PC-3 (cell line): ENCODE data around the gene PPP1R13B. TPM values are rescaled to one million over a fixed set of nuclear protein-coding genes. Genes with fewer than 3 reads are reported as not detected.

ENCODE experiments used
- ATAC-seq: fragments of 200-7000 bp; cut with Tn5 transposase; 2 replicates; pipeline ENCODE4 v1.9.1; 2020; ENCODE audit warnings: mild to moderate bottlenecking, moderate library complexity
- BruUV-seq: library from RNA; stranded (reverse); fragments of 400-500 nt; replicated peaks from 2 replicates; lab custom pipeline; 2021; lab: Mats Ljungman, UMichigan
- CTCF ChIA-PET: fragments of 300-600 bp; sonication (Branson Sonifier 250); formaldehyde crosslinking; loops from one replicate; lab custom pipeline; 2022; ENCODE audit warnings: antibody characterized with exemption; lab: Charles Lee
- POLR2A ChIA-PET: fragments of 300-600 bp; sonication (Branson Sonifier 250); formaldehyde crosslinking; loops from one replicate; lab custom pipeline; 2022; ENCODE audit warnings: antibody characterized with exemption; ENCODE audit not compliant: unreplicated experiment; lab: Charles Lee
- DNase-seq: peaks from one replicate; pipeline ENCODE4 v3.0.0-alpha.2; 2015
- H2AFZ ChIP-seq: fragments of 300-600 bp; sonication (generic); 2 replicates; pipeline ENCODE4 v1.6.0; 2016; ENCODE audit warnings: antibody characterized with exemption, low read length
- H3F3A ChIP-seq: fragments of 300-600 bp; sonication (generic); one replicate; pipeline ENCODE4 v1.6.0; 2017; ENCODE audit warnings: antibody characterized with exemption, low read length, control low read depth, mild to moderate bottlenecking; ENCODE audit not compliant: unreplicated experiment
- H3K27ac ChIP-seq: fragments of 300-600 bp; sonication (generic); 2 replicates; pipeline ENCODE4 v1.5.1; 2016; ENCODE audit warnings: mild to moderate bottlenecking, low read length
- H3K27me3 ChIP-seq: fragments of 300-600 bp; sonication (generic); 2 replicates; pipeline ENCODE4 v1.6.1; 2016; ENCODE audit warnings: low read length, mixed read lengths
- H3K36me3 ChIP-seq: fragments of 300-600 bp; sonication (generic); 2 replicates; pipeline ENCODE4 v1.6.1; 2016; ENCODE audit warnings: low read depth, mixed run types, low read length, mixed read lengths
- H3K4me1 ChIP-seq: fragments of 300-600 bp; sonication (generic); 2 replicates; pipeline ENCODE4 v1.5.1; 2016; ENCODE audit warnings: low read length; ENCODE audit not compliant: insufficient read depth
- H3K4me2 ChIP-seq: fragments of 300-600 bp; sonication (generic); 2 replicates; pipeline ENCODE4 v1.6.0; 2016; ENCODE audit warnings: low read length
- H3K4me3 ChIP-seq: fragments of 300-600 bp; sonication (generic); 2 replicates; pipeline ENCODE4 v1.5.1; 2016; ENCODE audit warnings: mild to moderate bottlenecking, low read length, mixed read lengths
- H3K79me2 ChIP-seq: fragments of 300-600 bp; sonication (generic); 2 replicates; pipeline ENCODE4 v1.6.1; 2017; ENCODE audit warnings: low read length, mixed read lengths
- H3K9ac ChIP-seq: fragments of 300-600 bp; sonication (generic); 2 replicates; pipeline ENCODE4 v1.6.0; 2016; ENCODE audit warnings: mild to moderate bottlenecking, low read length
- H3K9me2 ChIP-seq: fragments of 300-600 bp; sonication (generic); replicated peaks from 2 replicates; pipeline ENCODE4 v1.6.1; 2016; ENCODE audit warnings: mixed run types, low read length, mixed read lengths
- H3K9me3 ChIP-seq: fragments of 300-600 bp; sonication (generic); 2 replicates; pipeline ENCODE4 v1.6.1; 2016; ENCODE audit warnings: low read length, mixed read lengths
- H4K20me1 ChIP-seq: fragments of 300-600 bp; sonication (generic); 2 replicates; pipeline ENCODE4 v1.6.1; 2016; ENCODE audit warnings: low read length, mixed read lengths
- CTCF ChIP-seq: fragments of 300-600 bp; sonication (generic); conservative IDR thresholded peaks from 2 replicates; pipeline ENCODE4 v1.5.1; 2017; ENCODE audit warnings: antibody characterized with exemption, low read depth, mild to moderate bottlenecking, low read length
- EZH2 ChIP-seq: fragments of 300-600 bp; sonication (generic); IDR thresholded peaks from one replicate; pipeline ENCODE4 v1.6.1; 2017; ENCODE audit warnings: antibody characterized with exemption, mild to moderate bottlenecking, low read length; ENCODE audit not compliant: unreplicated experiment
- EZH2phosphoT487 ChIP-seq: fragments of 300-600 bp; sonication (generic); IDR thresholded peaks from 2 replicates; pipeline ENCODE4 v1.6.1; 2018; ENCODE audit warnings: mild to moderate bottlenecking, antibody characterized with exemption, low read length, borderline replicate concordance
- intact Hi-C: fragments of 100-400 bp; cut with micrococcal nuclease; formaldehyde crosslinking; loops from 2 replicates; pipeline ENCODE4 v1.9.0; 2023
- total RNA-seq: library from RNA; depleted of rRNA; stranded (reverse); fragments of >200 nt; gene quantifications from 2 replicates; pipeline ENCODE4 v1.2.3, GENCODE V29; 2014

Gene PPP1R13B
- total RNA-seq, 1 experiment from 2014 or later = 13.0 TPM

DNA sequence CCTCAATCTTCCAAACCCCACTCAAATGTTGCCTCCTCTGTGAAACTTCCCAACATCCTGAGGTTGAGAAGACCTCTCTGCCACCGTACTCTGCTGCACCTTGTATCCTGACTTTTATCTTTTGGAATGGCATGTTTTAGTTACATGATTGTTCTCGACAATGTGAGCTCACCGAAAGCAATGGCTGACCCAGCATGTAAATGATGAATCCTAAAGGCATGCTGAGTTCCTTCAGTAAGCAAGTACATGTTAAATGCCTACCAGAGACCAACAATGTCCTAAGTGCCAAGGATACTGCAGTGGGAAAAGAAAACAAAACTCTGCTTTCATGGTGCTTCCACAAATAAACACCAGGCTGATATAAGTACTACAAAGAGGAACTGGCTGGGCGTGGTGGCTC, 13.7 kb downstream of the PPP1R13B start:
- CTCF ChIA-PET = no interaction called here
- Histone ChIP-seq H3K9ac (no peak overlapping the region), H3K9me2 (no peaks in the 10 kb centered on the region), H2AFZ (no peak overlapping the region), H3K9me3 (no peaks in the 10 kb centered on the region), H3K4me3 (no peak overlapping the region), H3K79me2 (peaks cover 68% of the 10 kb centered on the region), H4K20me1 (peaks cover 5% of the 10 kb centered on the region; the same call in 1 of the 2 replicates), H3K4me1 (peaks cover 6% of the 10 kb centered on the region; the same call in 1 of the 2 replicates), H3K27ac (no peak overlapping the region), H3K36me3 (no peaks in the 10 kb centered on the region), H3K27me3 (no peaks in the 10 kb centered on the region), H3K4me2 (no peak overlapping the region), H3F3A (no peaks in the 10 kb centered on the region)
- POLR2A ChIA-PET = no interaction called here
- no peak for ATAC-seq
- intact Hi-C loops = no loop called here
- no peak for DNase-seq
- BruUV-seq = no TSS peak
- TF ChIP-seq EZH2phosphoT487 = no peak
- TF ChIP-seq CTCF = no peak
- TF ChIP-seq EZH2 = no peak

DNA sequence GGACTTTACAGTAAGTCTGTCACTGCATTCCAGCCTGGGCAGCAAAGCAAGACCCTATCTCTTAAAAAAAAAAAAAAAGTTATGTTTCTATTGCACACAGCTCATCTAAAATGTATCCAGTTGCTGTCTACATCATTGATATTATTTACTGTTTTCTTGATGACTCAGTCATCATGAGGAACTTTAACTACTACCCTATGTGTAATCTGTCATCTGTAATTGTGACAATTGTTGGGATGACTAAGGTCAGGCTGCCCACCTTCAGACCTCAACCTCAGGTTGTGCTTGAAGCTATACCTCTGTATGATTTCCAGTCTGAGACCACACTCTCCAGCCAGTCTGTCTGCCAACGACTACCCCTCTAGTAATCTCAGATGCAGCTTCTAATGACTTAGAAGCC, 15.3 kb downstream of the PPP1R13B start:
- TF ChIP-seq CTCF = no peak
- no TSS peak for BruUV-seq
- no peaks in the 10 kb centered on the region for H3K27me3 ChIP-seq
- intact Hi-C loops = no loop called here
- no peak overlapping the region for H2AFZ ChIP-seq
- H3K9me3 ChIP-seq = no peaks in the 10 kb centered on the region
- H3K4me2 ChIP-seq = no peak overlapping the region
- ChIA-PET CTCF (no interaction called here), POLR2A (no interaction called here)
- H3K27ac ChIP-seq = no peak overlapping the region
- no peaks in the 10 kb centered on the region for H3K36me3 ChIP-seq
- no peaks in the 10 kb centered on the region for H3K9me2 ChIP-seq
- ATAC-seq = peak; percentile 54
- no peak overlapping the region for H3K4me3 ChIP-seq
- peaks cover 6% of the 10 kb centered on the region; the same call in 1 of the 2 replicates for H3K4me1 ChIP-seq
- H3F3A ChIP-seq = no peaks in the 10 kb centered on the region
- H3K9ac ChIP-seq = no peak overlapping the region
- peaks cover 67% of the 10 kb centered on the region for H3K79me2 ChIP-seq
- no peak for DNase-seq
- H4K20me1 ChIP-seq = peaks cover 5% of the 10 kb centered on the region; the same call in 1 of the 2 replicates

- intact Hi-C loops = no loop called here
- H3K27ac ChIP-seq = no peak overlapping the region
- H3K4me3 ChIP-seq = no peak overlapping the region
- DNase-seq (no peak), ATAC-seq (no peak)
- no peak overlapping the region for H2AFZ ChIP-seq
- no TSS peak for BruUV-seq
- H3K79me2 ChIP-seq = peaks cover 57% of the 10 kb centered on the region
- H3K27me3 ChIP-seq = no peaks in the 10 kb centered on the region
- ChIA-PET CTCF (no interaction called here), POLR2A (no interaction called here)
- TF ChIP-seq EZH2 (no peak), EZH2phosphoT487 (no peak), CTCF (no peak)
- H3K9me3 ChIP-seq = no peaks in the 10 kb centered on the region
- H3K4me1 ChIP-seq = peaks cover 6% of the 10 kb centered on the region; the same call in 1 of the 2 replicates
- no peaks in the 10 kb centered on the region for H3K9me2 ChIP-seq
- H3K4me2 ChIP-seq = no peak overlapping the region
- no peak overlapping the region for H3K9ac ChIP-seq
- no peaks in the 10 kb centered on the region for H3F3A ChIP-seq
- no peaks in the 10 kb centered on the region for H3K36me3 ChIP-seq
- H4K20me1 ChIP-seq = peaks cover 5% of the 10 kb centered on the region; the same call in 1 of the 2 replicates
Observed at GRCh38 chr14:103830511-103831270, 16.7 kb downstream of the PPP1R13B start.
